Dedifferentiated amniotic fluid mesenchymal stem cell (primary cell): Measurements from ENCODE around the gene SELP.
"Not testable (repeated sequence)": the region's sequence is repeated elsewhere in the genome, so short reads cannot be mapped to it uniquely, and the experiment has no call there.

Experiments used
- DNase-seq: peaks from one replicate; pipeline ENCODE4 v3.0.0-alpha.2; 2016; ENCODE audit errors: extremely low spot score

Gene SELP

GRCh38 chr1:169630006-169630405 lies at the start of gene SELP:
SELP (minus strand) TSS chr1:169630124; CDS start chr1:169630074, 50 bp downstream.
- no peak for DNase-seq

- DNase-seq = no peak
These were observed 49.8 kb upstream of the SELP start for GRCh38 chr1:169679692-169680091.

- DNase-seq = no peak
These were observed 46.1 kb upstream of the SELP start for GRCh38 chr1:169676001-169676400.

DNA sequence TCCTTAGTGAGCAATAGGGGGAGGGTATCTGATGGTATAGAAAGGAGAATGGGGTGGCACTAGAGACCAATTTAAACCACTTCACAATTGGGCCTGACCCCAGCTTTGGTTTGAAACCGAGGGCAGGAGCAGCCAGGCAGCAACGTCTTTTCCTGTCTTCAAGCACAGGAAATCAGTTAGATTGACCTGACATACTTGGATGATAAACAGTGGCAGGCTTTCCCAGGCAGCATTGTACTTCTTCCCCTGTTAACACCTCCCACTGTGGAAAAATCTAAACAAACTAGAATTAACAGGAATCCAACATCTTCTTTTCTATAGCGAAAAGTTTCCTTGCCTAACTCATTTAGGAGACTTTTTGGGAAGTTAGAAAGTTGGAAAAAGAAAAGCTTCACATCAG lies 40.9 kb upstream of the SELP start:
- DNase-seq = no peak

DNA sequence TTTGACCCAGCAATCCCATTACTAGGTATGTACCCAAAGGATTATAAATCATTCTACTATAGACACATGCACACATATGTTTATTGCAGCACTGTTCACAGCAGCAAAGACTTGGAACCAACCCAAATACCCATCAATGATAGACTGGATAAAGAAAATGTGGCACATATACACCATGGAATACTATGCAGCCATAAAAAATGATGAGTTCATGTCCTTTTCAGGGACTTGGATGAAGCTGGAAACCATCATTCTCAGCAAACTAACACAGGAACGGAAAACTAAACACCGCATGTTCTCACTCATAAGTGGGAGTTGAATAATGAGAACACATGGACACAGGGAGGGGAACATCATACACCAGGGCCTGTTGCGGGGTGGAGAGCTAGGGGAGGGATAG lies 40.3 kb upstream of the SELP start:
- DNase-seq = not testable (repeated sequence)

GRCh38 chr1:169667699-169668596 lies 38.0 kb upstream of the SELP start:
- DNase-seq = not testable (repeated sequence)

DNA sequence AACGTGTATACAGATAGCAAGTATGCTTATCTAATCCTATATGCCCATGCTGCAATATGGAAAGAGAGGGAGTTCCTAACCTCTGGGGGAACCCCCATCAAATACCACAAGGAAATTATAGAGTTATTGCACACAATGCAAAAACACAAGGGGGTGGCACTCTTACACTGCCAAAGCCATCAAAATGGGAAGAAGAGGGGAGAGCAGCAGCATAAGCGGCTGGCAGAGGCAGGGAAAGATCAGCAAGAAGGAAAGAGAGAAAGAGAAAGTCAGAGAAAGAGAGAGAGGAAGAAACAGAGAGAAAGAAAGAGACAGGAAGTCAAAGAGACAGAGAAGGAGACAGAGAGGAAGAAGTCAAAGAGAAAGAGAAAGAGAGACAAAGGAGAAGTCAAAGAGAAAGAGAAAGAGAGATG lies 37.3 kb upstream of the SELP start:
- DNase-seq = not testable (repeated sequence)

DNA sequence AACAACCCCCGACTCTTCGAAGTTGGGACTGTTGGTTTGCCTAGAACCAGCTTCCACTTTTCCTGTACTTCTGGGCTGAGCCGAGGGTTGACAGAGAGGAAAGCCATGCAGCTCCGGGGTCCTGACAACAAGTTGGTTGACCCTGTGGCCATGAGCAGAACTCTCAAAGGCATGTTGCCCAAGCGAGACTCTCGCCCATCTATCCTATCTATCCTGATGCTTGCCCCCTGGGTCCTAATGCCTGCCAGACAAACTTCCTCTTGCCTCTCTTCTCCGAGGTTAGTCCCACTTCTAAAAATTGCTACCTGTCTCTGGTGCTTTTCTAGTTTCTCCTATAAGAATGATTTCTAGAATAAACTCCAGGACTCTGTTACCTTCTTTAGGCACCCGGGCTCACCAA lies 32.8 kb upstream of the SELP start:
- not testable (repeated sequence) for DNase-seq

DNA sequence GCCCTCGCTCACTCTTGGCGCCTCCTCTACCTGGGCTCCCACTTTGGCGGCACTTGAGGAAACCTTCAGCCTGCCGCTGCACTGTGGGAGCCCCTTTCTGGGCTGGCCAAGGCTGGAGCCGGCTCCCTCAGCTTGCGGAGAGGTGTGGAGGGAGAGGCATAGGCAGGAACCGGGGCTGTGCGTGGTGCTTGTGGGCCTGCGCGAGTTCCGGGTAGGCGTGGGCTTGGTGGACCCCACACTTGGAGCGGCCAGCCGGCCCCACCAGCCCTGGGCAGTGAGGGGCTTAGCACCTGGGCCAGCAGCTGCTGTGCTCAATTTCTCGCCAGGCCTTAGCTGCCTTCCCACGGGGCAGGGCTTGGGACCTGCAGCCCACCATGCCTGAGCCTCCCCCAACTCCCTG lies 31.1 kb upstream of the SELP start:
- DNase-seq = not testable (repeated sequence)

DNA sequence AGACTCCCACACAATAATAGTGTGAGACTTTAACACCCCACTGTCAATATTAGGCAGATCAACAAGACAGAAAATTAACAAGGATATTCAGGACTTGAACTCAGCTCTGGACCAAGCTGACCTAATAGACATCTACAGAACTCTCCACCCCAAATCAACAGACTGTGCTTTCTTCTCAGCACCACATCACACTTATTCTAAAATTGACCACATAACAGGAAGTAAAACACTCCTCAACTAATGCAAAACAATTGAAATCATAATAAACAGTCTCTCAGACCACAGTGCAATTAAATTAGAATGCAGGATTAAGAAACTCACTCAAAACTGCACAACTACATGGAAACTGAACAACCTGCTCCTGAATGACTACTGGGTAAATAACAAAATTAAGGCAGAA lies 28.9 kb upstream of the SELP start:
- not testable (repeated sequence) for DNase-seq

GRCh38 chr1:169653873-169654272 lies 23.9 kb upstream of the SELP start:
- DNase-seq = no peak

DNA sequence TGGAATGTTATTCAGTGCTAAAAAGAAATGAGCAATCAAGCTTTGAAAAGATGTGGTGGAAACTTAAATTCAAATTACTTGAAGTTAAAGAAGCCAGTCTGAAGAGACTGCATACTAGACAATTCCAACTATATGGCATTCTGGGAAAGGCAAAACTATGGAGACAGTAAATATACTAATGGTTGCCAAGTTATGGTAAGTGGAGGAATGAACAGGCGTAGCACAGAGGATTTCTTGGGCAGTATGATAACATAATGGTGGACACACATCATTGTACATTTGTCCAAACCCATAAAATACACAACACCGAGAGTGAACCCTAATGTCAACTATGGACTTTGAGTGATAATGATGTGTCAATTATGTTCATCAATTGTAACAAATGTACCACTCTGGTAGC lies 21.1 kb upstream of the SELP start:
- DNase-seq = no peak

DNA sequence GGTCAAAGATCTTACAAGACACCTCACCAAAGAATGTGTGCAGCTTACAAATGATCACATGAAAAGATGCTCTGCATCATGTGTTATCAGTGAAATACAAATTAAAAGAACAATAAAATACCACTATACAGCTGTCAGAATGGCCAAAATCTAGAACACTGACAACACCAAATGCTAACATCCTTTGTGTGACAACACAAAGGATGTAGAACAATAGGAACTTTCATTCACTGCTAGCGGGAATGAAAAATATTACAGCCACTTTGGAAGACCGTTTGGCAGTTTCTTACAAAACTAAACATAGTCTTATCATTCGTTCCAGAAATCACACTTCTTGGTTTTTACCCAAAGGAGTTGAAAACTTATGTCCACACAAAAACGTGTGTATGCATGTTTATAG lies 20.6 kb upstream of the SELP start:
- no peak for DNase-seq

DNA sequence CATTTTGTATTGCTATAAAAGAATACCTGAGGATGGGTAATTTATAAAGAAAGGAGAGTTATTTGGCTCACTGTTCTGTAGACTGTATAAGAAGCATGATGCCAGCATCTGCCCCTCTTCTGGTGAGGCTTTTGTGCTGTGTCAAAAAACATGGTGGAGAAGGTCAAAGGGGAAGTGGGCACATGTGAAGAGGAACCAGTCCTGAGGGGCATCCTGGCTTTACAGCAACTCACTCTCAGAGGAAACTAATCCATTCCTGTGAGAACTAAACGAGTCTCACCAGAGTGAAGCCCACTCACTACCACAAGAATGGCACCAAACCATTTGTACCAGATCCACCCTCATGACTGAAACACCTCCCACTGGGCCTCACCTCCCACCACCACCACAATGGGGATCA lies 18.8 kb upstream of the SELP start:
- DNase-seq = no peak

DNA sequence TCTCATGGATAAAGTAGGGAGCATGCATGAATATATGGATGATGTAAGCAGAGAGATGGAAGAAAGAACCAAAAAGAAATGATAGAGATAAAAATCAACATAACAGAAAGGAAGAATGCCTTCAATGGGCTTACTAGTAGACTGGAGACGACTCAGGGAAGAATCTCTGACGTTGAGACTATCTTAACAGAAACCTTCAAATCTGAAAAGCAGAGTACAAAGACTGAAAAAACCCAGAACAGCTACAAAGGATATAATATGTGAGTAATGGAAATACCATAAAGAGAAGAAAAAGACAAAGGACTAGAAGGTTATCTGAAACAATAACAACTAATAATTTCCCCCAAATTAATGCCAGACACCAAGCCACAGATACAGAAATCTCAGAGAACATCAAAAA lies 18.3 kb upstream of the SELP start:
- no peak for DNase-seq

- DNase-seq = no peak
These were observed 17.6 kb upstream of the SELP start for GRCh38 chr1:169647512-169647911.

DNA sequence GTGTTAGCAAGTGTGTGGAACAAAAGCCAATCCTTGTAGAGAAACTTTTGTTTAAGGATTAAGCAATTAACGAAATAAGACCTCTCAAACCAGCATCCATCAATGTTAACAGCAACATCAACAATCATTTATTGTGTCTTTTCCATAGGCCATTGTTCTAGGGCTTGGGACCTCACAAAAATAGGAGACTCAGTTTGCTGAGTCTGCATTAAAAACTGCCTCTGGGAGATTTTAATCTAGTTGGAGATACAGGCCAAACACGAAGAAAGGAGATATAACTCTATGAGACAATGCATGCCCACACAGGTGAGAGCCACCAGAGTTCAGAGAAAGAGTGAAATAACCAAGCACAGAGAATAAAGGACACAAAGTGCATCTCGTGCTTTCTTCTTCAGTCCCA lies 14.4 kb upstream of the SELP start:
- DNase-seq = no peak

DNA sequence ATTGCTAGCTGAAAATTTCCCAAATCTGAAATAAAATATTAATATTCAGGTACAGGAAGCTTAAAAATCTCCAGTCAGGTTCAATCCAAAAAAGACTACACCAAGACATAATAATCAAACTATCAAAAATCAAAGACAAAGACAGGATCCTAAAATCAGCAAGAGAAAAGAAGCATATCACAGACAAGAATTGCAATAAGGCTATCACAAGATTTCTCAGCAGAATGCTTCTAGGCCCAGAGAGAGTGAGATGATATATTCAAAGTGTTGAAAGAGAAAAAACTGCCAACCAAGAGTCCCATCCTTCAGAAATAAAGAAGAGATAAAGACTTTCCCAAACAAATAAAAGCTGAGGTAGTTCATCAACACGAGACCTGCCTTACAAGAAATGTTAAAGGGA lies 5.0 kb upstream of the SELP start:
- no peak for DNase-seq

DNA sequence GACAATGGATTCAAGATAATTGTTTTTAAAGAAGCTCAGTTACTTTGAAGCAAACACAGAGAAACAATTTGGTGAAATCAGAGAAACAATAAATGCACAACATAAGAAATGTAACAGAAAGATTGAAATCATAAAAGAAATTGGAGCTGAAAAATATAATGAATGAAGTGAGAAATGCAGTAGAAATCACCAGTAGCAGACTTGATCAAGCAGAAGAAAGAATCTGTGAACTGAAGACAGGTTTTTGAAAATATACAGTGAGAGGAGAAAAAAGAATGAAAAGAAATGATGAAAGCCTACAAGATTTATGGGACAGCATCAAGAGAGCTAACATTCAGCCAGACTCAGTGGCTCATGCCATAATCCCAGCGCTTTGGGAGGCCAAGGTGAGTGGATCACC lies 4.2 kb upstream of the SELP start:
- no peak for DNase-seq

DNA sequence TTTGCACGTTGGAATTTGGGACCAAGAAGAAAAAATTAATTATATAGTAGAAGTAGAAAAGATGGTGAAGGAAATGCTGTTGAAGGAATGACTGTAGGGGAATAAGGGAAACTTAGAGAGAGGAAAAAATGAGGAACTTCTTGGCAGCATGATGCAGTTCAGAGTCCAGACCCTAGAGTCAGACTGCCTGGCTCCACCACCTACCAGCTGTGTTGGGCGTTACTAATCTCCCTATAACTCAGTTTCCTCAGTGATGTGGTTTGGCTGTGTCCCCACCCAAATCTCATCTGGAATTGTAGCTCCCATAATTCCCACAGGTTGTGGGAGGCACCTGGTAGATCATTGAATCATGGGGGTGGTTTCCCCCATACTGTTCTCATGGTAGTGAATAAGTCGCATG lies 1.3 kb upstream of the SELP start:
- no peak for DNase-seq

- DNase-seq = no peak
These were observed 5.0 kb downstream of the SELP start for GRCh38 chr1:169624912-169625311.

DNA sequence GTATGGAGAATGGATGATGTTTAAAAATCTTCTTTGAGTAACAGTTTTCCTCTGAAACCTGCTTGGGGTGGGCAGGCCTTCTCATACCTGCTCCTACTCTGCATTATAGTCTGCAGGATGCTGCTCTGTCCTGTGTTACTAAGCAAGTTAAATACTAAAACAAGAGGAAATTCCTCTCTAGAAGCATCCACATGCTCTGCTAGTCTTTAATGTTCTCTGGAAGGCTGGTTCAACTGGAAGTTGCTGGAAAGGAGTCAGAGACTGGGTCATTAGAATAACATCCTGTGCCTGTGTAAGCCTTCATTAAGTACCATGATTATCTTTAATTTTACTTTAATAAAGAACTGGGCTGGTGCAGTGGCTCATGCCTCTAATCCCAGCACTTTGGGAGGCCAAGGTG lies 5.8 kb downstream of the SELP start:
- no peak for DNase-seq

DNA sequence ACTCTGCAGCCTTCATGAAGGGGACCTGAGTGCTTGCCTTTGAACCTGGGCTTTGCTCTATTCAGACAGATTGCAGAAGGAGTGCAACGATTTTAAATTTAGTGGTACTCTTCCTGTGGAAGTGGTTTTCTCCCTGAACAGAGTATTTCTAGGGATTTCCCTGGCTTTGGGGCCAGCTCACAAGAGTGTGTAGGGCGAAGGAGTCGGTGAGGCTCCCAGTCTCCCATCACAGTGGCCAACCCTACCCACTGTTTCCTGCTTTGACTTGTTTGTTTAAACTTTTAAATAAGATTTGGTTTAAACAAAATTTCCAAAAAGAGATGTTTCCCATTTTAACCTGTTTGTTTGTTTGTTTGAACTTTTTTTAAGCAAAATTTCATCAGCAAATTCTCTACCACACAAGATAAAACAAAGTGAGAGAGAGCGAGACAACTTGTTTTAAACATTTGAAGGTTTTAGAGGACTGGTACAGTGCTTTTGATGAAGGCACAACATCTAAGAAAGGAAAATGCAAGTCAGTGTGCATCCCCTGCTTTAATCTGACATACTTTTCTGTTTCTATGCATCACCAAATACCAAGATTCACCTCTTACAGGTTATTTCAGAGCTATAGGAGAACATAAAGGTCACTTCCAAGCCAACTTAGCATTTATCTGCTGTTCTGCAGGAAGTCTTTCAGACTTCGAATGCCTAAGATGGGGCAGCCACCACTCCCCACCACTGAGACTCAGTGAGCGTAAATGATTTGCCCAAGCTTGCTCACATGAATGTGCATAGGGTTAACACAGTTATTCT lies 6.6 kb downstream of the SELP start:
- DNase-seq = no peak
